Measurements from ENCODE around the gene FBXW11. TPM values are rescaled to one million over a fixed set of nuclear protein-coding genes. Genes with fewer than 3 reads are reported as not detected.

The FBXW11 gene
- polyA plus RNA-seq, 2 of the 4 experiments (the other 2 are of a cell fraction), result 39.3 to 80.2 TPM

GRCh38 chr5:171975877-171976667, 30.4 kb downstream of the FBXW11 start:
- 93% methylated on average over 5 of the region's 5 CpGs for WGBS (ENCODE audit: missing lambda C conversion rate)
- ChIA-PET POLR2A (no interaction called here), CTCF (interaction anchor here (0.6 kb wide), 1 partner anchor 449 kb away, joined by 4 read pairs; no protein-coding TSS in a partner anchor)
- DNase-seq (ENCODE audit: low read depth in 1 of 2, low spot score in 1 of 2), result no peak
- no peak for FAIRE-seq
- no peak for TF ChIP-seq KDM5A (IDR thresholded peaks at IDR 0.05)
- no peak for TF ChIP-seq MAZ (IDR thresholded peaks at IDR 0.05; ENCODE audit: borderline replicate concordance, low read depth, low read length)
- TF ChIP-seq EHF (CRISPR knock-in tag; IDR thresholded peaks at IDR 0.05), result no peak
- TF ChIP-seq, protein P1, sequence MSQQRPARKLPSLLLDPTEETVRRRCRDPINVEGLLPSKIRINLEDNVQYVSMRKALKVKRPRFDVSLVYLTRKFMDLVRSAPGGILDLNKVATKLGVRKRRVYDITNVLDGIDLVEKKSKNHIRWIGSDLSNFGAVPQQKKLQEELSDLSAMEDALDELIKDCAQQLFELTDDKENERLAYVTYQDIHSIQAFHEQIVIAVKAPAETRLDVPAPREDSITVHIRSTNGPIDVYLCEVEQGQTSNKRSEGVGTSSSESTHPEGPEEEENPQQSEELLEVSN (IDR thresholded peaks at IDR 0.05; ENCODE audit: borderline replicate concordance, low read depth), result no peak
- no peak for TF ChIP-seq ZNF302 (CRISPR knock-in tag; IDR thresholded peaks at IDR 0.05)
- no peak for TF ChIP-seq HEYL (CRISPR knock-in tag; IDR thresholded peaks at IDR 0.05)
- no peak for TF ChIP-seq NFE2L2 (conservative IDR thresholded peaks at IDR 0.05; ENCODE audit: low read length)
- no peak for TF ChIP-seq CBX2 (IDR thresholded peaks at IDR 0.05; ENCODE audit: borderline replicate concordance, low read depth)
- no peak for TF ChIP-seq CHD4 (IDR thresholded peaks at IDR 0.05; ENCODE audit: borderline replicate concordance)
- no peak for TF ChIP-seq TP53 (CRISPR knock-in tag; IDR thresholded peaks at IDR 0.05)
- no peak for TF ChIP-seq SREBF2 (IDR thresholded peaks at IDR 0.05)
- no peak for TF ChIP-seq HOXB13 (CRISPR knock-in tag; IDR thresholded peaks at IDR 0.05; ENCODE audit: low read depth)
- TF ChIP-seq MAX (IDR thresholded peaks at IDR 0.05), result no peak
- TF ChIP-seq POLR2A (IDR thresholded peaks at IDR 0.05; ENCODE audit: low read length), result no peak
- peaks cover 17% of the 10 kb centered on the region for H3K9me3 ChIP-seq
- H3K4me1 ChIP-seq, result peaks cover 15% of the 10 kb centered on the region
- no peak overlapping the region for H3K4me3 ChIP-seq
- no peak overlapping the region for H3K27ac ChIP-seq
- peak overlapping the region; percentile 30; the same call in 2 of the 3 replicates for H3K4me2 ChIP-seq
- no peak for ATAC-seq

DNA sequence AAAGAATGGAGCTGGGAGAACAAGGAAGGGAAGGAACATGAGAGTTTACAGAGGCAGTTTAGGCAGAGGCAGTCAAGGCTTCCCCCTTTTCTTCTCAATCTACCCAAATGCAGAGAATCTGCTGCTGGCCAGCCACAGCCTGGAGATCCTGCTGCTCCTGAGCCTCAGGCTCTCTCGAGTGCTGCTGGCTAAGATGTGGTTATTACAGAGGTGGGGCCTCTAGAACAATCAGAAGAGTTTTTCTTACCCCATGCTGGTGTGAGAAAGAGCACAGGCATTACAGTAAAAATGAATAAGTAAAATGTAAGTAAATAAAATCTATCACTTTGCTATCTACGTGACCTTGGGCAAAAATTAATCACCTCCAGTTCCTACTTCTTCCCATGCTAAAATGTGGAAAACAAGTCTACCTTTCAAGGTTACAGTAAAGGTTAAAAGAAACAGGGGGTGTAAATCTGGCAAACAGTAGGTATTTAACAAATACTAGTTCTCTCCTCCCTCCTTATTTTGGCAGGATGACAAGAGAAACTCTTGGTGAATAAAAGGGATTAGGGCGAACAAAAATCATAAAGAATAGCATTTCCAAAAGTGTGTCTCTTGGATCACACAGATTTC, 31.1 kb downstream of the FBXW11 start:
- TF ChIP-seq ZSCAN20 (CRISPR knock-in tag; IDR thresholded peaks at IDR 0.05), result no peak
- TF ChIP-seq EP300 (IDR thresholded peaks at IDR 0.05), result no peak
- no peak for TF ChIP-seq FOSB (CRISPR knock-in tag; IDR thresholded peaks at IDR 0.05)
- CTCF ChIA-PET, result no interaction called here
- DNase-seq (ENCODE audit: low read depth in 1 of 2, low spot score in 1 of 2), result no peak
- POLR2A ChIA-PET, result no interaction called here
- H3K4me1 ChIP-seq, result peaks cover 15% of the 10 kb centered on the region
- no peak for FAIRE-seq
- no peak overlapping the region for H3K4me3 ChIP-seq
- H3K9me3 ChIP-seq, result peaks cover 17% of the 10 kb centered on the region
- ATAC-seq, result peak; percentile 40 to 43; a peak in 3 of 6 replicates
- H3K27ac ChIP-seq, result peak overlapping the region in 1 of 2 experiments; percentile 58; a peak in 2 of 6 replicates
- H3K4me2 ChIP-seq, result peak overlapping the region; percentile 30
- WGBS (ENCODE audit: missing lambda C conversion rate), result 58% methylated on average over 3 of the region's 3 CpGs

DNA sequence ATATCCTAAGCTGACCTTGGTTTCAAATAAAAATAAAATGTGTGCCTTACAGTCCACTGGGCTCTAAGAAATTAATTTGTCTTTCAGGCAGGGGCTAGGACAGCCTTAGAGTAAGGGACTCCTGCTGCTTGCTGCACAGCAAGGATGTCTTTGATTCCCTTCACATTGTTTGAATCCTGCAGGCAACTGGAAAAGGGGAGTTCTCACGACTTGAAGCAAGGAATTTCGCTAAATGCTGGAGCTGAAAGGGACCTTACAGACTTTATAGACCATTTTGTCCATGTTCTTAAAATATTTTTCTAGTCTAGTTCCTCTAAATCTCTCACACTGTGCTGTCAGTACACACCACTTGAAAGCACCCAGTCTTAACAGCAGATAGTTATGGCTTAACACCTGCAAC, 35.6 kb downstream of the FBXW11 start:
- ATAC-seq (no peak), DNase-seq (ENCODE audit: low read depth in 1 of 2, low spot score in 1 of 2) (no peak), FAIRE-seq (no peak)
- TF ChIP-seq MAFK (IDR thresholded peaks at IDR 0.05; ENCODE audit: partially characterized antibody) (no peak), SREBF2 (IDR thresholded peaks at IDR 0.05) (no peak), NR3C1 (IDR thresholded peaks at IDR 0.05) (no peak), GATA3 (IDR thresholded peaks at IDR 0.05; ENCODE audit: borderline replicate concordance) (no peak), FOSL2 (IDR thresholded peaks at IDR 0.05) (no peak), FOSL2 (CRISPR knock-in tag; IDR thresholded peaks at IDR 0.05) (no peak), TP53 (CRISPR knock-in tag; IDR thresholded peaks at IDR 0.05) (no peak), ZFP36 (IDR thresholded peaks at IDR 0.05; ENCODE audit: borderline replicate concordance, partially characterized antibody) (no peak), SMC3 (IDR thresholded peaks at IDR 0.05) (no peak), CTCF (IDR thresholded peaks at IDR 0.05) (no peak), HOXB5 (CRISPR knock-in tag; IDR thresholded peaks at IDR 0.05) (no peak), ZC3H11A (IDR thresholded peaks at IDR 0.05) (no peak), POLR2AphosphoS2 (conservative IDR thresholded peaks at IDR 0.05; ENCODE audit: low read length) (no peak), BCL3 (IDR thresholded peaks at IDR 0.05) (no peak), NPAS2 (CRISPR knock-in tag; IDR thresholded peaks at IDR 0.05; ENCODE audit: borderline replicate concordance) (no peak), MAX (IDR thresholded peaks at IDR 0.05) (no peak), RFX5 (IDR thresholded peaks at IDR 0.05) (no peak), MAZ (IDR thresholded peaks at IDR 0.05; ENCODE audit: borderline replicate concordance, low read depth, low read length) (no peak), HOXB13 (CRISPR knock-in tag; IDR thresholded peaks at IDR 0.05; ENCODE audit: low read depth) (no peak), KDM1A (IDR thresholded peaks at IDR 0.05; ENCODE audit: low read depth) (no peak)
- ChIA-PET CTCF (no interaction called here), POLR2A (no interaction called here)
- WGBS (ENCODE audit: missing lambda C conversion rate), result 93% methylated on average over 2 of the region's 2 CpGs
- Histone ChIP-seq H3K9me3 (no peaks in the 10 kb centered on the region), H3K4me2 (no peak overlapping the region), H3K27ac (no peak overlapping the region), H3K4me1 (peaks cover 19% of the 10 kb centered on the region), H3K4me3 (no peak overlapping the region)
